Natural killer cell (primary cell): Measurements from ENCODE around the gene CD93. TPM values are rescaled to one million over a fixed set of nuclear protein-coding genes. Genes with fewer than 3 reads are reported as not detected.

Source experiments
- ATAC-seq, 3 donors: fragments of 150-1000 bp in 2 of 3; fragments of 200-7000 bp in 1 of 3; cut with Tn5 transposase; 1 replicate in 1 of 3; 2 replicates in 2 of 3; pipeline ENCODE4 v1.10.0; 2021; ENCODE audit warnings: mild to moderate bottlenecking in 2 of 3, moderate library complexity in 2 of 3
- DNase-seq, 2 donors: peaks; one replicate each; pipeline versions ENCODE4 v3.0.0 to v3.0.0-alpha.2; 2013 to 2021; ENCODE audit warnings: mixed read lengths in 1 of 2
- H3K27ac ChIP-seq: one replicate; pipeline ENCODE4 v1.5.1; 2013; ENCODE audit warnings: mild to moderate bottlenecking, low read length
- H3K27me3 ChIP-seq: one replicate; pipeline ENCODE4 v1.6.1; 2013; ENCODE audit warnings: low read length; ENCODE audit not compliant: control insufficient read depth, insufficient read depth
- H3K36me3 ChIP-seq: one replicate; pipeline ENCODE4 v1.6.1; 2013; ENCODE audit warnings: low read length; ENCODE audit not compliant: control insufficient read depth, insufficient read depth
- H3K4me1 ChIP-seq: one replicate; pipeline ENCODE4 v1.6.1; 2013; ENCODE audit warnings: low read length; ENCODE audit not compliant: control insufficient read depth, insufficient read depth
- H3K4me3 ChIP-seq: one replicate; pipeline ENCODE4 v1.5.1; 2013; ENCODE audit warnings: low read length
- H3K9me3 ChIP-seq: one replicate; pipeline ENCODE4 v1.6.1; 2013; ENCODE audit warnings: low read length; ENCODE audit not compliant: control insufficient read depth, insufficient read depth
- H3K27ac Mint-ChIP-seq, 2 donors: one replicate each; pipeline ENCODE4 v1.8.0; 2022; ENCODE audit warnings: mild to moderate bottlenecking in 2 of 2, mixed read lengths in 2 of 2, moderate library complexity in 1 of 2
- H3K27me3 Mint-ChIP-seq, 2 donors: one replicate each; pipeline ENCODE4 v1.8.0; 2022; ENCODE audit warnings: low read depth in 2 of 2, mixed read lengths in 2 of 2
- H3K36me3 Mint-ChIP-seq: one replicate; pipeline ENCODE4 v1.8.0; 2022; ENCODE audit warnings: mixed read lengths
- H3K4me1 Mint-ChIP-seq, 2 donors: one replicate each; pipeline ENCODE4 v1.8.0; 2022; ENCODE audit warnings: mixed read lengths in 2 of 2
- H3K4me3 Mint-ChIP-seq: one replicate; pipeline ENCODE4 v1.8.0; 2022; ENCODE audit warnings: mild to moderate bottlenecking, moderate library complexity, mixed read lengths
- H3K9me3 Mint-ChIP-seq, 2 donors: one replicate each; pipeline ENCODE4 v1.8.0; 2022; ENCODE audit warnings: mixed read lengths in 2 of 2
- WGBS: methylation state at CpG from one replicate; pipeline ENCODE4 v1.1.7; 2013; ENCODE audit warnings: missing lambda C conversion rate; ENCODE audit not compliant: insufficient coverage; 5-methylcytosine and 5-hydroxymethylcytosine counted together
- intact Hi-C: fragments of 100-400 bp; cut with micrococcal nuclease; formaldehyde crosslinking; loops from one replicate; pipeline ENCODE4 v1.14.2; 2022
- total RNA-seq, 4 donors: library from RNA; stranded (reverse); fragments of 120-200 nt in 1 of 4; gene quantifications; one replicate each; pipeline versions ENCODE4 v1.2.3 to v1.2.4, GENCODE V29; 2013 to 2022
- TF ChIP-seq, protein P1 (sequence below): fragments of 200-600 bp; IDR thresholded peaks from one replicate; pipeline ENCODE4 v1.8.0; 2022; ENCODE audit warnings: antibody characterized with exemption

The CD93 gene
- total RNA-seq, 3 donors from 2014 or later (not counting 1 experiment from before 2014, with no cell fraction given), result 8.0 to 17.9 (median 17.2) TPM

DNA sequence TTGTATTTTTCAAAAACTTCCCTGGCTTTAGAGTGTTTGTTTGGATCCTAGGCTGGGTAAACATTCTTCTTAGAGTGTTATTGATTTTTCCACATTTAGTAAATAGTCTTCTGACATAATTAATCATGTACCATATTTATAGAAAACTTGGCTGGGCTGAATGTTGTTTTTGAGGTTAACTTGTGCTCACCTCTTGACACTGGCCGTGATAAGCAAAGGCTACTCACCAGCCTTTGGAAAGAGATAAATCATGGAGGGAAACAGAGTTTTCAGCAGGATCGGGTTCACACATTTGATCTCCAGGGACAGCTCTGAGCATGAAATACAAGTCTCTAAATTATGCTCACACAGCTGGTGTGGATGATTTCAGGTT lies 6.2 kb upstream of the CD93 start:
- Mint-ChIP-seq H3K4me1 (peaks cover 6 to 15% of the 10 kb centered on the region in 2 donors), H3K4me3 (no peak overlapping the region), H3K27me3 (peaks cover 0 to 2% of the 10 kb centered on the region in 2 donors), H3K9me3 (no peaks in the 10 kb centered on the region), H3K36me3 (no peaks in the 10 kb centered on the region), H3K27ac (no peak overlapping the region)
- intact Hi-C loops, result no loop called here
- no peaks in the 10 kb centered on the region for H3K36me3 ChIP-seq
- WGBS, result 94% methylated on average over 2 of the region's 2 CpGs
- H3K4me1 ChIP-seq, result peaks cover 12% of the 10 kb centered on the region
- DNase-seq (no peak), ATAC-seq (no peak)
- H3K27me3 ChIP-seq, result no peaks in the 10 kb centered on the region
- H3K9me3 ChIP-seq, result no peaks in the 10 kb centered on the region
- no peak overlapping the region for H3K27ac ChIP-seq
- no peak overlapping the region for H3K4me3 ChIP-seq
- TF ChIP-seq, protein P1, sequence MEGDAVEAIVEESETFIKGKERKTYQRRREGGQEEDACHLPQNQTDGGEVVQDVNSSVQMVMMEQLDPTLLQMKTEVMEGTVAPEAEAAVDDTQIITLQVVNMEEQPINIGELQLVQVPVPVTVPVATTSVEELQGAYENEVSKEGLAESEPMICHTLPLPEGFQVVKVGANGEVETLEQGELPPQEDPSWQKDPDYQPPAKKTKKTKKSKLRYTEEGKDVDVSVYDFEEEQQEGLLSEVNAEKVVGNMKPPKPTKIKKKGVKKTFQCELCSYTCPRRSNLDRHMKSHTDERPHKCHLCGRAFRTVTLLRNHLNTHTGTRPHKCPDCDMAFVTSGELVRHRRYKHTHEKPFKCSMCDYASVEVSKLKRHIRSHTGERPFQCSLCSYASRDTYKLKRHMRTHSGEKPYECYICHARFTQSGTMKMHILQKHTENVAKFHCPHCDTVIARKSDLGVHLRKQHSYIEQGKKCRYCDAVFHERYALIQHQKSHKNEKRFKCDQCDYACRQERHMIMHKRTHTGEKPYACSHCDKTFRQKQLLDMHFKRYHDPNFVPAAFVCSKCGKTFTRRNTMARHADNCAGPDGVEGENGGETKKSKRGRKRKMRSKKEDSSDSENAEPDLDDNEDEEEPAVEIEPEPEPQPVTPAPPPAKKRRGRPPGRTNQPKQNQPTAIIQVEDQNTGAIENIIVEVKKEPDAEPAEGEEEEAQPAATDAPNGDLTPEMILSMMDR, result no peak

DNA sequence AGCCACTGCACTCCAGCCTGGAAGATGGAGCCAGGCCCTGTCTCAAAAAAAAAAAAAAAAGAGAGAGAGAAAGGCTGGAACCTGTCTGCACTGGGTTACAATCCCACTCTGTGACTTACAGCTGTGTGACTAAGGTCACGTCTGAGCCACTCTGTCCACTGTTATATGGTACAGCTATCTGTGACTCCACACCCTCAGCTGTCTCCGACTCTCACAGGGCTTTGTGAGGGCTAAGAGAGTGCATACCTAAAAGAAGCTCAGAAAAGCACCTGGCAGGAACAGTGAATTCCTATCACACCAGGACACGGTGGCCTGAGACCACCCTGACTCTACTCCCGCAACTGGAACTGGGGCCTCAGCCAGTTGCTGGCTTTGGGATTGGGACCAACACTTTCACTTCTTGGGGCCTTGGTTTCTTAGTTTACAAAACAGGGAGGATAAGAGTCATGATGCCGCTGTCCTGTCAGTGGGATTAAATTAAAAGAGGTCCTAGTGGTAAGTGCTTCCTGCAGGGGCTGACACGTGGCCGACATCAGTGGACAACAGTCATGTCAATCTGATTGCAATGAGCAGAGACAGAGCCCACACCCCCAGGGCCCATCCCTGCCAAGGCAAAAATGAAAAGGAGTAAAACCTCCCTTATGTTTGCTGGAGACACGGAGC lies 5.7 kb upstream of the CD93 start:
- H3K36me3 Mint-ChIP-seq, result no peaks in the 10 kb centered on the region

DNA sequence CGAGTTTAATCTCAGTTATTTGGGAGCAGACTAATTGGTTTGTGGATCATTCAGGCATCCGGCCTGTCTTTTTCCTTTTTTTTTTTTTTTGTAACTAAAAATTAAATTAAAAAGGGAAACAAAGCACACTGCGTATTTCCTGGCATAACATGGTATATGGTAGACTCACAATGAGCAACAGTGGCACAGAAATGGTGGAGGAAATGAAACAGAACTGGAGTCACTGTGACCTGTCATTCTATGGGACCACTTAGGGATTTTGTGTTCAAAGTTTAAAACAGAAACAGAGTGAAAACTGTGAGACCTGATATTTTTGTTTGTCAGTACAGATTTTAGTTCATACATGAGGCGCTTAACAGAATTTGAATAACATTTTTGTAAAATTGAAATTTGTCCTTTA lies 4.8 kb upstream of the CD93 start:
- no peak for ATAC-seq
- Mint-ChIP-seq H3K27ac (no peak overlapping the region), H3K36me3 (no peaks in the 10 kb centered on the region), H3K4me3 (no peak overlapping the region), H3K9me3 (no peaks in the 10 kb centered on the region), H3K27me3 (peaks cover 0 to 2% of the 10 kb centered on the region in 2 donors), H3K4me1 (peaks cover 20 to 30% of the 10 kb centered on the region in 2 donors)
- H3K4me1 ChIP-seq, result peaks cover 27% of the 10 kb centered on the region
- TF ChIP-seq, protein P1, result no peak
- no peak for DNase-seq
- intact Hi-C loops, result no loop called here
- H3K36me3 ChIP-seq, result no peaks in the 10 kb centered on the region
- no peaks in the 10 kb centered on the region for H3K9me3 ChIP-seq
- H3K27ac ChIP-seq, result no peak overlapping the region
- H3K27me3 ChIP-seq, result no peaks in the 10 kb centered on the region
- H3K4me3 ChIP-seq, result no peak overlapping the region
- 93% methylated on average over 3 of the region's 4 CpGs for WGBS

More for the DNA sequence above, 5.7 kb upstream of the CD93 start:
- no peak overlapping the region for H3K4me3 ChIP-seq
- WGBS, result 87% methylated on average over 7 of the region's 8 CpGs
- peaks cover 0 to 2% of the 10 kb centered on the region in 2 donors for H3K27me3 Mint-ChIP-seq
- intact Hi-C loops, result no loop called here
- no peaks in the 10 kb centered on the region for H3K9me3 Mint-ChIP-seq
- no peak overlapping the region for H3K4me3 Mint-ChIP-seq
- ATAC-seq, result no peak
- no peak for DNase-seq
- no peak overlapping the region for H3K27ac Mint-ChIP-seq
- H3K4me1 Mint-ChIP-seq, result peaks cover 10 to 20% of the 10 kb centered on the region in 2 donors
- H3K27ac ChIP-seq, result no peak overlapping the region
- H3K4me1 ChIP-seq, result peaks cover 17% of the 10 kb centered on the region
- no peaks in the 10 kb centered on the region for H3K36me3 ChIP-seq
- no peaks in the 10 kb centered on the region for H3K9me3 ChIP-seq
- H3K27me3 ChIP-seq, result no peaks in the 10 kb centered on the region
- TF ChIP-seq, protein P1, result no peak

DNA sequence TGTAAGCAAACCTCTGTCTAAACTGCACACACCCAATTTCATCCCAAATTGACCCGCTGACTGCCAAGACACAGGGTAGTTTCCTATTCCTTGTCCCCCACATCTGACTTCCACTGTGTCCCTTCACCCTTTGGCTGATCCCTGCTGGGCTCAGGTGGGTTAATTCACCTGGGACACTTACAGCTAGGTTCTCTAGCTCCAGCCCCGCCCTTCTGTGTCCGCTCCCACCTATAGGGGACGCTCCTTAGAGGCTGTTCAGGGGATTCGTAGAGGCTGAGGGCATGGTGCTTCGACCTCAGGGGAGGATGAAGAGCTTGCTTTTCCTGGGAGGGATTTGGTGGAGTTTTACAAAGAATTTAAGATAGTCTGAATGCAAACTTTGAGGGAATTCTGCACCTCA lies 4.0 kb upstream of the CD93 start:
- no peak overlapping the region for H3K27ac ChIP-seq
- peaks cover 34% of the 10 kb centered on the region for H3K4me1 ChIP-seq
- H3K4me1 Mint-ChIP-seq, result peaks cover 22 to 37% of the 10 kb centered on the region in 2 donors
- H3K4me3 Mint-ChIP-seq, result no peak overlapping the region
- H3K4me3 ChIP-seq, result no peak overlapping the region
- no peaks in the 10 kb centered on the region for H3K27me3 ChIP-seq
- H3K27ac Mint-ChIP-seq, result no peak overlapping the region
- DNase-seq (no peak), ATAC-seq (no peak)
- H3K36me3 Mint-ChIP-seq, result no peaks in the 10 kb centered on the region
- H3K9me3 ChIP-seq, result no peaks in the 10 kb centered on the region
- 91% methylated on average over 5 of the region's 6 CpGs for WGBS
- no peaks in the 10 kb centered on the region for H3K36me3 ChIP-seq
- TF ChIP-seq, protein P1, result no peak
- H3K27me3 Mint-ChIP-seq, result peaks cover 0 to 2% of the 10 kb centered on the region in 2 donors
- intact Hi-C loops, result no loop called here
- H3K9me3 Mint-ChIP-seq, result no peaks in the 10 kb centered on the region
